Right forelimb (tissue), 1 donor: ENCODE data around the gene NFE2L2.
"Not testable (repeated sequence)": the region's sequence is repeated elsewhere in the genome, so short reads cannot be mapped to it uniquely, and the experiment has no call there.

Experiments
- DNase-seq: peaks from one replicate; pipeline ENCODE4 v3.0.0-alpha.2; 2018

Gene NFE2L2

DNA sequence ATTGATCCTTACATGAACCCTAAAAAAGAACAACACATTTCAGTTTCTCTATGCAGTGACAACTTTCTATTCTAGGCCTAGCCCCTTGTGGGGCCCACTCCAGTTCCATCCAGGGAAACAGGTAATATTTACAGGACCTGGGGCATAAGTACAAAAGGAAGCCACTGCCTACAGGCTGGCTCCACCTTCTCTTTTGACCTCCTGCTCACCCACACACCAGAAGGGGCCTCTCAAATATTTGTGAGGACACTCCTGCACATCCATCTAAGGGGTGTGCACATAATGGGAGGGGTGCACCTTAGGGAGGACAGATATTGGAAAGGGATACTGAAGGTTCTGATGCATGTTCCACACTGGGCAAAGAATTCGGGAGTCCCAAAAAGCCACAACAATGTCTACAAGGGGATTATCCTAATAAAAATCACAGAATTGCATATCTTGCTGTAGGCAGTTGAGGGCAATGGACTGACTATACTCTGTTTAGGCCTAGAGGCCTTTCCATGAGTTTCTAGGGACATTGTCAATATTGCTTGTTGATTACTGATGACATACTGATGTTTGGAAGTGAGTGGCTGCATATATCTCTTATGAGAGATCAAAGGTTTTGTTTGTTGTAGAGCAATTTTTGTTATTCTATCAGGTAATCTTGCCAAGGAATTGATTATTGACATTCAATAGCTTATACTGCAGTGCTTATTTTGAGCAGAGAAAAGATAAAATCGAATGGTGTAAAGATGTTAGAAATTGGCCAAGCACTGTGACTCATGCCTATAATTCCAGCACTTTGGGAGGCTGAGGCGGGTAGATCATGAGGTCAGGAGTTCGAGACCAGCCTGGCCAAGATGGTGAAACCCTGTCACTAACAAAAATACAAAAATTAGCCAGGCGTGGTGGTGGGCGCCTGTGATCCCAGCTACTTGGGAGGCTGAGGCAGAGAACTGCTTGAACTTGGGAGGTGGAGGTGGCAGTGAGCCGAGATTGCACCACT lies 75.8 kb downstream of the NFE2L2 start:
- DNase-seq, result no peak

DNA sequence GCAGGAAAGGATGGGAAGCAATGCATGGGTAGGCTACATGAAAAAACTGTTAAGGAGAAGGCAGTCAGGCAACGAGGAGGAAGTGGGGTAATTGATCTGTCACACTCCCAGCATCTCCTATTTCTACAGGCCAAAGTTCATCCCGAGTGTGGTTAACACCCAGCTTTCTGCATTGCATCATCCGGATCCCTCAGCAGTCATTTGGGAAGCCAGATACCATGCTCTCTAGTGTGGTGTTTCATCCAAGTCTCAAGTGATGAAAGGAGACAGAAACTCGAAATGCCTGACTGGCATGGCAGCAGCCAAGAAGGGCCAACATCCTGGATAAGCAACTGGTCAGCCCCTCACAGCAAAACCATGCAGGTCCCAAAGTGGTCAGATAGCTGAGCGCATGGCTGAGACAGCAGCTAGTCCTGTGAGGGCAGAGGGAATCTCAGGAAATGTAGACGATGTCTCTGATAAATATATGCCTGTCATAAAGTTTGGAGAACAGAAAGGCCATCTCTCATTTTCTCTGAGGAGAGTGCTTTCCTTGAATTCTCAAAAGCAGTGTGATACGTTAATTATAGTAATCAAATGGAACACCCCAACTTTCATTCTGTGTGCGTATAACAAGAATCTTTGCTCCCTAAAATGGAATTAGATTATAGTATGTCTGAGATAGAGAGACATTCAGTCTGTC lies 76.8 kb downstream of the NFE2L2 start:
- no peak for DNase-seq

DNA sequence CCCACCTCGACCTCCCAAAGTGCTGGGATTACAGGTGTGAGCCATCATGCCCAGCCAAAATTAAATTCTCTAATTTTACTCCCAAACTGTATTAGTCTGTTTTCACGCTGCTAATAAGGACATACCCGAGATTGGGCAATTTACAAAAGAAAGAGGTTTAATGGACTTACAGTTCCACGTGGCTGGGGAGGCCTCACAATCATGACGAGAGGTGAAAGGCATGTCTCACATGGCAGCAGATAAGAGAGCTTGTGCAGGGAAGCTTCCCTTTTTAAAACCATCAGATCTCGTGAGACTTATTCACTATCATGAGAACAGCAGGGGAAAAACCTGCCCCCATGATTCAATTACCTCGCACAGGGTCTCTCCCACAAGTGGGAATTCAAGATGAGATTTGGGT lies 78.5 kb downstream of the NFE2L2 start:
- DNase-seq, result not testable (repeated sequence)

- DNase-seq, result no peak
Measured at GRCh38 chr2:177184606-177185005, 79.9 kb downstream of the NFE2L2 start.

DNA sequence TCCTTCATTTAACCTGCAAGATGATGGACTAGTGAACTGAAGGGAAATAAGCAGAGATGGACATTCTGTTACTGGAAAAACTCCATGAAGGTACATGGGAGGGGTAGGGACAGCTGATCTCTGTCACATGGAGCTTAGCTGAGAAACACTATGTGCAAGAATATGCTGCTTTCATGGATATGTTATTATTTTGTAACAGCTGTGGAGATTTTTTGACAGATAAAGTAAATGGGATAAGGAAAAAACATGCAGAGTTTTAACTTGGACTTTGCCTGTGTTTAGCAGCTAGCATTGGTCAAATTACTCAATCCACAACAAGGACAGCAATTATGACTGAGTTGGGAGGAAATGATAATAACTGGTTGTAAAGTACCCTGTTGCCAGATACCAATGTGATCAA lies 80.7 kb downstream of the NFE2L2 start:
- DNase-seq, result no peak
